Astrocyte of the cerebellum (primary cell): ENCODE measurements around the gene MGP.

Experiments
- DNase-seq: peaks from one replicate; pipeline ENCODE4 v3.0.0-alpha.2; 2011; ENCODE audit warnings: low read depth
- H3K4me3 ChIP-seq: 2 replicates; pipeline ENCODE4 v1.5.1; 2011; ENCODE audit warnings: mild to moderate bottlenecking, low read depth, low read length, moderate library complexity
- CTCF ChIP-seq: IDR thresholded peaks from 2 replicates; pipeline ENCODE4 v1.5.1; 2012; ENCODE audit warnings: low read length, low read depth, moderate library complexity, mild to moderate bottlenecking; ENCODE audit errors: missing control alignments
- in situ Hi-C: cut with HindIII; loops from 2 replicates; pipeline ENCODE4 v1.10.0; 2017; ENCODE audit warnings: low sequenced_read_pairs

Gene MGP

GRCh38 chr12:14885718-14886221, at the start of gene MGP:
Gene MGP, minus strand, starts transcription at chr12:14885854. Its CDS starts 63 bp downstream, at chr12:14885791.
- no peak for TF ChIP-seq CTCF
- in situ Hi-C loops: no loop called here
- peak; percentile 66 for DNase-seq
- H3K4me3 ChIP-seq: peak within 1 kb of the TSS; percentile 31

- DNase-seq: no peak
- in situ Hi-C loops: no loop called here
- H3K4me3 ChIP-seq: no peak overlapping the region
- TF ChIP-seq CTCF: no peak
These were observed 49.4 kb upstream of the MGP start for GRCh38 chr12:14935031-14935430.

GRCh38 chr12:14934511-14934910, 48.9 kb upstream of the MGP start:
- DNase-seq: no peak
- no peak overlapping the region for H3K4me3 ChIP-seq
- in situ Hi-C loops: no loop called here
- TF ChIP-seq CTCF: no peak

DNA sequence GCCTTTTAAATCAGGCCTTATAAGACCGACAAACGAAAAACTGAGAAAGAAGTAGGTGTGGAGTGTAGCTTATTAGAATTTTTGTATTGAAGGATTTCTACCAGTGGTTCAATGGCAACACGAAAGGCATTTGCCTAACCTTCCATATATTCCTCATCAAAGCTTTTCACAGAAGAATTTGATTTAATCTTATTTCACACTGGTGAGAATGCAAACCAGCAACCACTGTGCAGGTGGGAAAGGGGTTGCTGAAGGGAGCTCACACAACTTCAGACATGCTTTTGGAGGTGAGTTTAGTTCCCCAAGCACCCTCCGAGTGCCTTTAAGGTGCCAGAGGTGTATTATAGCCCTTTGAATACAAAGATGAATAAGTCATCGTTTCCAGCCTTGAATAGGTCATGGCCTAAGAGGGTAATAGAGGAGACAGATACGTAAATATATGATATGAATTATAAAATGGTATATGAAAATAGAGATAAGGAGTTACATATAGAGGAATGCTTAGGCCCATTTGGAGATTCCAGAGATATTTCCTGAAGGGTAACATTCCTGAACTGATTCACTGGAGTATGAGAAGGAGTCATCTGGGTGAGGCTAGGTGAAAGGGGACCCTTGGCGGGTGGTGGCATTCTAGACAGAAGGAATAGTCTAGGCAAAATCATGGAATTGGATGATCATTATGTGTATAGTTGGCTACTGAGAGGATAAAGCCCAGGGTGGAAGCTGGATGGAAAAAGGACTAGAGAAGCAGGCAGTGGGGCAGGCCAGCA, 46.3 kb upstream of the MGP start:
- in situ Hi-C loops: no loop called here
- DNase-seq: no peak
- no peak overlapping the region for H3K4me3 ChIP-seq
- no peak for TF ChIP-seq CTCF

DNA sequence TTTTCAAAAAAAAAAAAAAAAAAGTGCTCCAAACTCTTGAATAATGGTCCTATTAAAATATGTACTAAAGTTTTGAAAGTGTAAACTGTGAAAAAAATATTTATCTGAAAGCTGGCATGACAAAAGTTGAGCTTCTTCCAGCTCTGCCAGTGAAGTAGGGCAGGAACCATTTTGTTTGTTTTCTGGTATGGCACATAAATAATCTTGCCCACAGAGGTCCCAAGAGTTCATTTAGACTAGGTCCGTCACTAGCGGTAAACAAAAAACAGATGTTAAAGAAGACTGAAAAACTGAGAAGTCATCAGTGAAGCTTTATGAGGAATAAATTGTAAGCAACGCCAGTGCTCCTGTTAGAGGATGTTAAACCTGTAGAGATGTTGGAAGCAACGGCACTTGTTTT, 45.7 kb upstream of the MGP start:
- no peak overlapping the region for H3K4me3 ChIP-seq
- in situ Hi-C loops: no loop called here
- no peak for DNase-seq
- no peak for TF ChIP-seq CTCF

- TF ChIP-seq CTCF: no peak
- in situ Hi-C loops: no loop called here
- no peak overlapping the region for H3K4me3 ChIP-seq
- no peak for DNase-seq
These were observed 44.6 kb upstream of the MGP start for GRCh38 chr12:14930299-14930698.
